ENCODE data around the gene PLA2G4D. TPM values are rescaled to one million over a fixed set of nuclear protein-coding genes. Genes with fewer than 3 reads are reported as not detected.

The PLA2G4D gene
- polyA plus RNA-seq, 2 donors, result 1.0 to 4.5 TPM

DNA sequence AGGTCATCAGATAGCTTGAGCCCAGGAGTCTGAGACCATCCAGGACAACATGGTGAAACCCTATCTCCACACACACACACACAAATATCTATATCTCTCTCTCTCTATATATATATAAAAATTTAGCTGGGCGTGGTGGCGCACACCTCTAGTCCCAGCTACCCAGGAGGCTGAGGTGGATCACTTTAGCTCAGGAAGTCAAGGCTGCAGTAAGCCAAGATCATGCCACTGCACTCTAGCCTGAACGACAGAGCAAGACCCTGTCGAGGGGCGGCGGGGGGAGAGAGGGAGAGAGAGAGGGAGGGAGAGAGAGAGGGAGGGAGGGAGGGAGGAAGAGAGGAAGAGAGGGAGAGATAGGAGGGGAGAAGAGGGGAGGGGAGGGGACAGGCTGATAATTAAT, 34.1 kb upstream of the PLA2G4D start:
- Histone ChIP-seq H3K4me3 (ENCODE audit: low read depth in 1 of 2, low read length in 2 of 2) (no peak overlapping the region), H3K9me3 (ENCODE audit: control insufficient read depth in 2 of 2, insufficient read depth in 1 of 2, low read depth in 1 of 2, low read length in 1 of 2) (no peaks in the 10 kb centered on the region), H3K27me3 (ENCODE audit: control insufficient read depth in 1 of 2, insufficient read depth in 2 of 2, low read length in 2 of 2) (no peaks in the 10 kb centered on the region), H3K27ac (ENCODE audit: low read depth in 2 of 2, low read length in 1 of 2) (no peak overlapping the region), H3K4me1 (ENCODE audit: control insufficient read depth in 2 of 2, insufficient read depth in 2 of 2, low read length in 1 of 2) (peaks cover under 1 to 3% of the 10 kb centered on the region in 2 donors), H3K36me3 (ENCODE audit: control insufficient read depth in 2 of 2, insufficient read depth in 2 of 2, low read length in 1 of 2) (no peaks in the 10 kb centered on the region)
- WGBS, 2 donors, result 74 to 87% methylated on average over 6 of the region's 6 CpGs

DNA sequence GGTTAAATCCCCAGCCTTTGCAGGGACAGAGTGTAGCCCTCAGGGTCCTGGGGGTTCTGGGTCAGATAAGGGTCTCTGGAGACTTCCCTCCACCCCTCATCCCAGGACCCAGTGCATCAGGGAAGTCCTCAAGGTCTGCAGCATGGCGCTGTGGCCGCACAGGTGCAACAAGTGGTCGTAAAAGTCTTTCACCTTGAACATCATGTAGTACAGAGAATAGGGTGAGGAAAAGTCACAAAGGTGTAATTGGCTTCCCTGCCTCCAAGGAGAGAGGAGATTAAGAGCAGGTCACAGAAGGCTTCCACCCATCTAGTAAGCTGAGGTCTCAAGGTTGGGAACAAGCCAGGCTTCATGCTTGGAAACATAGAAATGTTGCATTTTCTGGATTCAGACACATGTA, 29.2 kb upstream of the PLA2G4D start:
- H3K27me3 ChIP-seq (ENCODE audit: control insufficient read depth in 1 of 2, insufficient read depth in 2 of 2, low read length in 2 of 2), result no peaks in the 10 kb centered on the region
- WGBS, 2 donors, result 94 to 96% methylated on average over 3 of the region's 3 CpGs

DNA sequence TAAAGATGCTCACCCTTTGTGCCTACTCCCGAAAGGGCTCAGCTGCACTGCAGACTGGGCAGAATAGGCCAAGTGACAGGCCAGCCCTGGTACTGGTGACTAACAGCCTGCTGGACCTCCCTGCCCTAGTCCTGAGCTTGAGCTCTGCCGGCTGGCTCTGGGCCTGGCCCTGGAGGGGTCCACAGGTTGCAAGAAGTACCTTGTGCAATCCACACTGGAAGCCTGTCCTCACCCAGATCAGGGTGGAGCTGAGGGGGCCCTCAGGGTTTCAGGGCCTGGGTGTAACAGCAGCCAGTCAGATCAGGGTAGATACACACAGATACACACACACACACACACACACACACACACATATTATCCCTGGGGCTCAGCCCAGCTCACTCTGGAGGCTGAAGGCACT, 27.3 kb upstream of the PLA2G4D start:
- H3K27ac ChIP-seq (ENCODE audit: low read depth in 2 of 2, low read length in 1 of 2), result peak overlapping the region; percentile 32 to 72
- no peaks in the 10 kb centered on the region for H3K27me3 ChIP-seq (ENCODE audit: control insufficient read depth in 1 of 2, insufficient read depth in 2 of 2, low read length in 2 of 2)
- no peaks in the 10 kb centered on the region for H3K9me3 ChIP-seq (ENCODE audit: control insufficient read depth in 2 of 2, insufficient read depth in 1 of 2, low read depth in 1 of 2, low read length in 1 of 2)
- 34% methylated on average over 2 of the region's 2 CpGs for WGBS, 2 donors
- no peaks in the 10 kb centered on the region for H3K36me3 ChIP-seq (ENCODE audit: control insufficient read depth in 2 of 2, insufficient read depth in 2 of 2, low read length in 1 of 2)
- H3K4me1 ChIP-seq (ENCODE audit: control insufficient read depth in 2 of 2, insufficient read depth in 2 of 2, low read length in 1 of 2), result peaks cover 2 to 7% of the 10 kb centered on the region in 2 donors
- no peak overlapping the region for H3K4me3 ChIP-seq (ENCODE audit: low read depth in 1 of 2, low read length in 2 of 2)

More for the DNA sequence above, 29.2 kb upstream of the PLA2G4D start:
- peaks cover 2 to 7% of the 10 kb centered on the region in 2 donors for H3K4me1 ChIP-seq (ENCODE audit: control insufficient read depth in 2 of 2, insufficient read depth in 2 of 2, low read length in 1 of 2)
- no peak overlapping the region for H3K4me3 ChIP-seq (ENCODE audit: low read depth in 1 of 2, low read length in 2 of 2)
- no peaks in the 10 kb centered on the region for H3K36me3 ChIP-seq (ENCODE audit: control insufficient read depth in 2 of 2, insufficient read depth in 2 of 2, low read length in 1 of 2)
- H3K27ac ChIP-seq (ENCODE audit: low read depth in 2 of 2, low read length in 1 of 2), result no peak overlapping the region
- H3K9me3 ChIP-seq (ENCODE audit: control insufficient read depth in 2 of 2, insufficient read depth in 1 of 2, low read depth in 1 of 2, low read length in 1 of 2), result no peaks in the 10 kb centered on the region

DNA sequence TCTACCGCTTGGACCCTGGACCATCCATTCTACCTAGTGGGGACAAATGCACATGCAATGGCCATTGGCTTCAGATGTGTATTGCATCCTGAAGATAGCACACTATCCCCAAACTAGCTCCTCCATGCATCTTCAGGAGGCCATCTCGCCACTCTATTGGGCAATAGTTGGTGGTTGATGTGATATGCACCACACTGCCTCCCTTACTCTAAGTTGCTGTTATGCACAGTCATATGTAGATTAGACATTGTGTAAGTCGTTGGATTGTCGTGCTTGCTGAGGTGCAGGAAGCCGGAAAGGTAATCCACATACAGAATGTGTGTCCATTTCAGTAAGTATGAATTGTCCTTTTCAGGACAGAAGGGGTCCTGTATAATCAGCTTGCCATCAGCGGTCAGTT, 26.7 kb upstream of the PLA2G4D start:
- no peaks in the 10 kb centered on the region for H3K27me3 ChIP-seq (ENCODE audit: control insufficient read depth in 1 of 2, insufficient read depth in 2 of 2, low read length in 2 of 2)
- H3K9me3 ChIP-seq (ENCODE audit: control insufficient read depth in 2 of 2, insufficient read depth in 1 of 2, low read depth in 1 of 2, low read length in 1 of 2), result no peaks in the 10 kb centered on the region
- WGBS, 2 donors, result 82% methylated on average over 6 of the region's 6 CpGs
- H3K4me3 ChIP-seq (ENCODE audit: low read depth in 1 of 2, low read length in 2 of 2), result no peak overlapping the region
- no peaks in the 10 kb centered on the region for H3K36me3 ChIP-seq (ENCODE audit: control insufficient read depth in 2 of 2, insufficient read depth in 2 of 2, low read length in 1 of 2)
- peak overlapping the region; percentile 32 to 72 for H3K27ac ChIP-seq (ENCODE audit: low read depth in 2 of 2, low read length in 1 of 2)
- peaks cover 2 to 7% of the 10 kb centered on the region in 2 donors for H3K4me1 ChIP-seq (ENCODE audit: control insufficient read depth in 2 of 2, insufficient read depth in 2 of 2, low read length in 1 of 2)

DNA sequence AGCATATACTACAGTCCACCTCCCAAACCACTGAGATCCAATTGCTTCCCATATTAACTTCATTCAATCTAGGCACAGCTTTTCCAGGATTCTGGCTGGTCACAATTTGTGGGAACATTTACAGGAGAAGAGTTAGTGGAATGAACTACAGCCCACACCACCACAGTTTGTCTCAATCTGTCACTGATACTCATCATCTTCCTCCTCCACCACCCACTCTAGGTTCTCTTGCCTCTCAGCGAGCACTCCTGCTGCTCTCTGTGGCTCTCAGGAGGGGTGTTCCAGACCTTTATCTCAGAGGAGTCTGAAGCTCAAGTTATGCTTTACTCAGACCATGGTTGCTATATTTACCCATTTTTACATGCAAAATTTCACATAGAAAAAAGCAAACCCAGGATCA, 25.9 kb upstream of the PLA2G4D start:
- WGBS, 2 donors, result 88 to 100% methylated on average over 1 of the region's 1 CpG
- Histone ChIP-seq H3K4me1 (ENCODE audit: control insufficient read depth in 2 of 2, insufficient read depth in 2 of 2, low read length in 1 of 2) (peaks cover 2 to 7% of the 10 kb centered on the region in 2 donors), H3K4me3 (ENCODE audit: low read depth in 1 of 2, low read length in 2 of 2) (no peak overlapping the region), H3K27me3 (ENCODE audit: control insufficient read depth in 1 of 2, insufficient read depth in 2 of 2, low read length in 2 of 2) (no peaks in the 10 kb centered on the region), H3K27ac (ENCODE audit: low read depth in 2 of 2, low read length in 1 of 2) (no peak overlapping the region), H3K36me3 (ENCODE audit: control insufficient read depth in 2 of 2, insufficient read depth in 2 of 2, low read length in 1 of 2) (no peaks in the 10 kb centered on the region), H3K9me3 (ENCODE audit: control insufficient read depth in 2 of 2, insufficient read depth in 1 of 2, low read depth in 1 of 2, low read length in 1 of 2) (no peaks in the 10 kb centered on the region)

DNA sequence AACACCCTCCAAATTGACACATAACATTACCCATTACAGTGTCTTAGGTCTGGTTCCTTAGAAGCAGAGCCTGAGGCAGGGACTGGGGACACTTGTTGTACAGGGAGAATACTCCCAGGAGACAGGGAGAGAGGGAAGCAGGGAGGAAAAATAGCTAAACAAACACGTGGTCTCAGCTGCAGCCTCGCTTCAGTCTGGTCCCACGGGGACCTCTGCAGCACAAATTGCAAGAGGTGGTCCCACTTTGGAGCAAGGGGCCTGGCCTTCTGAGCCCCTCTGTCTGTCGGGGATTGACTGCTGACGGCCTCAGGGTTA, 25.0 kb upstream of the PLA2G4D start:
- Histone ChIP-seq H3K4me3 (ENCODE audit: low read depth in 1 of 2, low read length in 2 of 2) (no peak overlapping the region), H3K27me3 (ENCODE audit: control insufficient read depth in 1 of 2, insufficient read depth in 2 of 2, low read length in 2 of 2) (no peaks in the 10 kb centered on the region), H3K4me1 (ENCODE audit: control insufficient read depth in 2 of 2, insufficient read depth in 2 of 2, low read length in 1 of 2) (peaks cover 2 to 7% of the 10 kb centered on the region in 2 donors), H3K9me3 (ENCODE audit: control insufficient read depth in 2 of 2, insufficient read depth in 1 of 2, low read depth in 1 of 2, low read length in 1 of 2) (no peaks in the 10 kb centered on the region), H3K27ac (ENCODE audit: low read depth in 2 of 2, low read length in 1 of 2) (peak overlapping the region; percentile 55 to 79), H3K36me3 (ENCODE audit: control insufficient read depth in 2 of 2, insufficient read depth in 2 of 2, low read length in 1 of 2) (no peaks in the 10 kb centered on the region)
- 43 to 48% methylated on average over 5 of the region's 5 CpGs for WGBS, 2 donors

DNA sequence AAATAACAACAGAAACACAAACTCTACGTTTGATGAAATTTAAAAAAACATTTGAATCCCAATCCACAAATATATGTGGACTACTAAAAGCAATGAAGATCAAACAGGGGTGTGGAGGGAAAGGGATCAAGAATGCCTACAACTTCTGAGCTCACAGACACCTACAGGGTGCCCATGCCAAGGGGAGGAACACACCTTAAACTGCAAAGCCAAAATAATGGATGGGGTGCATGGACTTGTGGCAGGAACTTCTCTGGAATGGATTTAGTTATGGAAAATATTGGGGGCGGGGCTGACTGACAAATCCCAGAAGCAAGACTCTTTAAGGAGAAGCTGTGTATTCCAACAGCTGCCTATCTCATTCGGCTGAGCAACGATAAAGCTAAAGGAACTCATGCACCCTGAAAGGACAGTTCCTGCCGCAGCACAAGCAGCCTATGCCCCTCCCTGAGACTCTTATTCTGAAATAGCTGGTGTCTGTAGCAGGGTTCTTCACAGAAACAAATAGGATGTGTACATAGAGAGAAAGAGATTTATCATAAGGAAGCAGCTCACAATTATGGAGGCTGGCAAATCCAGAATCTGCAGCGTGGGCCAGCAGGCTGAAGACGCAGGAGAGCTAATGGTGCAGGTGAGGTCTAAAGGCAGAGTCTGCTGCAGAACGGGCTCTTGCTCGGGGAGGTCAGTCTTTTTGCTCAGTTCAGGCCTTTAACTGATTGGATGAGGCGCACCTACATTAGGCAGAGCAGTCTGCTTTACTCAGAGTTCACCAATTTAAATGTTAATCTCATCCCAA, 24.5 kb upstream of the PLA2G4D start:
- peak overlapping the region; percentile 55 to 79 for H3K27ac ChIP-seq (ENCODE audit: low read depth in 2 of 2, low read length in 1 of 2)
- H3K4me3 ChIP-seq (ENCODE audit: low read depth in 1 of 2, low read length in 2 of 2), result peak overlapping the region in 1 of 2 donors; percentile 0
- H3K27me3 ChIP-seq (ENCODE audit: control insufficient read depth in 1 of 2, insufficient read depth in 2 of 2, low read length in 2 of 2), result no peaks in the 10 kb centered on the region
- 20 to 21% methylated on average over 10 of the region's 10 CpGs for WGBS, 2 donors
- no peaks in the 10 kb centered on the region for H3K9me3 ChIP-seq (ENCODE audit: control insufficient read depth in 2 of 2, insufficient read depth in 1 of 2, low read depth in 1 of 2, low read length in 1 of 2)
- no peaks in the 10 kb centered on the region for H3K36me3 ChIP-seq (ENCODE audit: control insufficient read depth in 2 of 2, insufficient read depth in 2 of 2, low read length in 1 of 2)
- H3K4me1 ChIP-seq (ENCODE audit: control insufficient read depth in 2 of 2, insufficient read depth in 2 of 2, low read length in 1 of 2), result peaks cover 2 to 7% of the 10 kb centered on the region in 2 donors

DNA sequence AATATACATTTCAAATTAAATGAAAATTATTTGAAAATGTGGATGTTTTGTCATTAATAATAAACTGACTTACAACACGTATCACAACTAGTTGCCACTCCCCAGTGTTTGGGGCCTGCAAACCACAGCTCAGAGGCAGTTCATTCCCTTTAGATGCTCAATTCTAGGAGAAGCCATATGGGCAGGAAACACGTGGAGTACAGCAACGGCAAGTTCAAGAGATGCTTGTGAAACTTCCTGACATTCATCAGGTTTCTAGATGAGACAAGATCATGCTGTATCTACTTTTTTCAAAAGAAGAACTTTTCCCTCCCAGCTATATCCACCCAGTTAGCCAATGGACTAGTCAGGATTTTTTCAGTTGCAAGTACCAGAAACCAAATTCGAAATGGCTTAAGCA, 17.6 kb upstream of the PLA2G4D start:
- no peaks in the 10 kb centered on the region for H3K4me1 ChIP-seq (ENCODE audit: control insufficient read depth in 2 of 2, insufficient read depth in 2 of 2, low read length in 1 of 2)

DNA sequence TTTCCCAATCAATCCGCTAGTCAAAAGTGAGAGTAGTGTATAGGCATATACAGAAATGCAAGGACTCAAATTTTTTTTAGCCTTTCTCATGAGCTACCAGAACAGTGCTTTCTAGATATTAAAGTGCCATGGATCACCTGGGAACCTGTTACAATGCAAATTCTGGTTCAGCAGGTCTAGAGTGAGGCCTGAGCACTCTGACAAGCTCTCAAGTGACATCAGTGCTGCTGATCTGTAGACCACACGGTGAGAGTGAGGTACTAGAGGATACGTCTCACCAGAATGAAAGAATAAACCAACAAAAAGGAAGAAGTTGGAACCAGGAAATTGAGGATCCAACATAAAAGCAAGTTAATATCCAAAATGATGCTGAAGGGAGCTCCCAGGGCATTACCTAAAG, 16.0 kb upstream of the PLA2G4D start:
- Histone ChIP-seq H3K36me3 (ENCODE audit: control insufficient read depth in 2 of 2, insufficient read depth in 2 of 2, low read length in 1 of 2) (no peaks in the 10 kb centered on the region), H3K4me1 (ENCODE audit: control insufficient read depth in 2 of 2, insufficient read depth in 2 of 2, low read length in 1 of 2) (no peaks in the 10 kb centered on the region), H3K27ac (ENCODE audit: low read depth in 2 of 2, low read length in 1 of 2) (peak overlapping the region in 1 of 2 donors; percentile 21), H3K9me3 (ENCODE audit: control insufficient read depth in 2 of 2, insufficient read depth in 1 of 2, low read depth in 1 of 2, low read length in 1 of 2) (no peaks in the 10 kb centered on the region), H3K27me3 (ENCODE audit: control insufficient read depth in 1 of 2, insufficient read depth in 2 of 2, low read length in 2 of 2) (no peaks in the 10 kb centered on the region), H3K4me3 (ENCODE audit: low read depth in 1 of 2, low read length in 2 of 2) (no peak overlapping the region)
- 60 to 65% methylated on average over 3 of the region's 3 CpGs for WGBS, 2 donors

More for the DNA sequence above, 17.6 kb upstream of the PLA2G4D start:
- Histone ChIP-seq H3K36me3 (ENCODE audit: control insufficient read depth in 2 of 2, insufficient read depth in 2 of 2, low read length in 1 of 2) (no peaks in the 10 kb centered on the region), H3K27me3 (ENCODE audit: control insufficient read depth in 1 of 2, insufficient read depth in 2 of 2, low read length in 2 of 2) (no peaks in the 10 kb centered on the region), H3K4me3 (ENCODE audit: low read depth in 1 of 2, low read length in 2 of 2) (no peak overlapping the region), H3K9me3 (ENCODE audit: control insufficient read depth in 2 of 2, insufficient read depth in 1 of 2, low read depth in 1 of 2, low read length in 1 of 2) (no peaks in the 10 kb centered on the region), H3K27ac (ENCODE audit: low read depth in 2 of 2, low read length in 1 of 2) (no peak overlapping the region)
- WGBS, 2 donors, result 67 to 68% methylated on average over 4 of the region's 4 CpGs

DNA sequence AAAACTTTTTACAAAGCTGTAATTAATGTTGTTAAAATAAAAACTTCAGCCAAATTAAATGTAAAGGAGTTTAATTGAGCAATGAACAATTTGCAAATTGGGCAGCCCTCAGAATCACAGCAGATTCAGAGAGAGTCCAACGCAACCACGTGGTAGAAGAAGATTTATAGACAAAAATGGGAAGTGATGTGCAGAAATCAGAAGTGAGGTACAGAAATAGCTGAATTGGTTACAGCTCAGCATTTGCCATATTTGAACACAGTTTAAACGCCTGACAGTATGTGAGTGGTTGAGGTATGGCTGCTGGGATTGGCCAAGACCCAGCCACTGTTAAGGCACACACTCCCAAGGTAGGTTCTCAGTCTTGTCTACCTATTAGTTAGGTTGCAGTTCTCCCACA, 14.4 kb upstream of the PLA2G4D start:
- no peaks in the 10 kb centered on the region for H3K27me3 ChIP-seq (ENCODE audit: control insufficient read depth in 1 of 2, insufficient read depth in 2 of 2, low read length in 2 of 2)
- no peaks in the 10 kb centered on the region for H3K36me3 ChIP-seq (ENCODE audit: control insufficient read depth in 2 of 2, insufficient read depth in 2 of 2, low read length in 1 of 2)
- 78 to 80% methylated on average over 3 of the region's 3 CpGs for WGBS, 2 donors
- H3K4me1 ChIP-seq (ENCODE audit: control insufficient read depth in 2 of 2, insufficient read depth in 2 of 2, low read length in 1 of 2), result no peaks in the 10 kb centered on the region
- no peaks in the 10 kb centered on the region for H3K9me3 ChIP-seq (ENCODE audit: control insufficient read depth in 2 of 2, insufficient read depth in 1 of 2, low read depth in 1 of 2, low read length in 1 of 2)
- no peak overlapping the region for H3K4me3 ChIP-seq (ENCODE audit: low read depth in 1 of 2, low read length in 2 of 2)
- no peak overlapping the region for H3K27ac ChIP-seq (ENCODE audit: low read depth in 2 of 2, low read length in 1 of 2)
